Lower leg skin (tissue), 3 donors: ENCODE data around the gene PEA15.

Source experiments
- POLR2A ChIP-seq, 2 donors: fragments of 450-650 bp; IDR thresholded peaks; one replicate each; pipeline ENCODE4 v1.6.1; 2016 to 2017; ENCODE audit warnings: antibody characterized with exemption in 2 of 2, mild to moderate bottlenecking in 1 of 2, moderate library complexity in 1 of 2
- TF ChIP-seq, protein P1 (sequence below), 3 donors: fragments of 450-650 bp; IDR thresholded peaks; one replicate each; pipeline ENCODE4 v1.5.1; 2016; ENCODE audit warnings: antibody characterized with exemption in 3 of 3, mild to moderate bottlenecking in 3 of 3, moderate library complexity in 2 of 3

DNA sequence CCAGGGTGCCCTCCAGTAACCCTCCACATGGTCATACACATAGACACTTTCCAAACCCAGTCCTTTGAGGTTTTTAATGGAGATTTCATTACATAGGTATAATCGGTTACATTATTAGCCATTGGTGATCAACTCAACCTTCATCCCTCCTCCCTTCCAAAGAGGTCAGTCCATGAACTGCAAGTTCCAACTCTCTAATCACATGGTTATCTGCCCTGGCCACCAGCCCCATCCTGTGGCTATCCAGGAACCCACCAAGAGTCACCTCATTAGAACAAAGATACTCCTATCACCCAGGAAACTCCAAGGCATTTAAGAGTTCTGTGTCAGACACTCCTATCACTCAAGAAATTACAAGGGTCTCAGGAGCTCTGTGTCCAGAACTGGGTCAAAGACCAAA is 41.6 kb upstream of the PEA15 start:
- TF ChIP-seq, protein P1, sequence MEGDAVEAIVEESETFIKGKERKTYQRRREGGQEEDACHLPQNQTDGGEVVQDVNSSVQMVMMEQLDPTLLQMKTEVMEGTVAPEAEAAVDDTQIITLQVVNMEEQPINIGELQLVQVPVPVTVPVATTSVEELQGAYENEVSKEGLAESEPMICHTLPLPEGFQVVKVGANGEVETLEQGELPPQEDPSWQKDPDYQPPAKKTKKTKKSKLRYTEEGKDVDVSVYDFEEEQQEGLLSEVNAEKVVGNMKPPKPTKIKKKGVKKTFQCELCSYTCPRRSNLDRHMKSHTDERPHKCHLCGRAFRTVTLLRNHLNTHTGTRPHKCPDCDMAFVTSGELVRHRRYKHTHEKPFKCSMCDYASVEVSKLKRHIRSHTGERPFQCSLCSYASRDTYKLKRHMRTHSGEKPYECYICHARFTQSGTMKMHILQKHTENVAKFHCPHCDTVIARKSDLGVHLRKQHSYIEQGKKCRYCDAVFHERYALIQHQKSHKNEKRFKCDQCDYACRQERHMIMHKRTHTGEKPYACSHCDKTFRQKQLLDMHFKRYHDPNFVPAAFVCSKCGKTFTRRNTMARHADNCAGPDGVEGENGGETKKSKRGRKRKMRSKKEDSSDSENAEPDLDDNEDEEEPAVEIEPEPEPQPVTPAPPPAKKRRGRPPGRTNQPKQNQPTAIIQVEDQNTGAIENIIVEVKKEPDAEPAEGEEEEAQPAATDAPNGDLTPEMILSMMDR (IDR thresholded peaks at IDR 0.05) = no peak
- no peak for TF ChIP-seq POLR2A (IDR thresholded peaks at IDR 0.05)
